GM21423 (cell line): ENCODE measurements around the gene ACER2.

Source experiments
- ATAC-seq: cut with Tn5 transposase; IDR thresholded peaks from one replicate; pipeline ENCODE4 v1.9.1; 2021; ENCODE audit warnings: mild to moderate bottlenecking, moderate library complexity; ENCODE audit not compliant: unreplicated experiment

Gene ACER2

DNA sequence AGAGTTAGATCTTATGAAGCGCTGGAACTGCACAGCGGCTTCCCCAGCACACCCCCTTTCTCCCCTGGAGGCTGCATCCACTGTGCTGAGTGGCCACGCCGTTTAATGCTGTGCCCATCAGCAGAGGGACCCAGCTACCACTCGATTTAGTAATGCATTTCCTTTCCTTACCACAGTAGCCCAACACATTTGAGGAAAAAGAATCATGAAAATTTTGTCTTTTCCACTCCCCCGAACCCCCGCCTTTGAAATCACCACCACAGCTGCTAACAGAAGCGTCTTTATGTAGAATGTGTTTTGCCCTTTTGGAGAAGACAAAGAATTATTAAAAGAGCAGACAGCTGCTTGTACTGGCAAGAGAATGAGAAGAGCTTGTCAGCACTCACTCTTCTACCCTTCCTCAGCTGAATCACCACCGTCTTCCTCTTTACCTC lies 73.2 kb downstream of the ACER2 start:
- ATAC-seq: no peak

DNA sequence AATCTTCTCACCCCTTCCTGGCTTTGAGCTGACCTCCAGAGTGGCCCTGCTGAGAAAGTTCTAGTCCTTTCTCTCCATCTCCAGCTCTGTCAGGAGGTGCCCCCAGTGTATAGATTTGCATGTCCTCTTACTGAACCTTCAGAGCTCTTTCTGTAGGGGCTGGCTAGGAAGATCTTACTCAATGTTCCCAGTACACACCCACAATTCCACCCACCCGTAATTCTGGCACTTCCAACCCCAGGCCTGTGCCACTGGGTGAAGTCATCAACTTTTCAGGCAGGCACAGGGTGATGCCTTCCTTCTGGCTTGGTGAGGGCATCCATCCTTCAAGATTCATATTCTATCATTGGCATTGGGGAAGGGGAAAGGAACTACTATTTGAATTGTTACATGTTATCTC lies 75.9 kb downstream of the ACER2 start:
- ATAC-seq: no peak

DNA sequence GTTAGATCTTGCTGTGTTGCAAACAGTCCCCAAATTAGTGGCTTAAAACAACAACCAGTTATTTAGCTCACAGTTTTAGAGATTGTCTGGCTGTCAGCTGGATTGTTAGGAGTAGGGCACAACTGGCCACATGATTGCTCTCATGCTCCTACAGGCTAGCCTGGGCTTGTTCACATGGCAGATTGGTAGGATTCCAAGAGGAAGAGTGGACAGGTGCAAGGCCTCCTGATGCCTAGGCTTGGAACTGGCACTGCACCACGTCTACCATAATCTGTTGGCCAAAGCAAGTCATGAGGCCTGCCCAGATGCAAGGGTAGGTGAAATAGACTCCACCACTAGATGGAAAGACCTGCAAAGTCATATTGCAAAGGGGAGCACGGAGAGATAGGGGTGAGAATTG lies 76.4 kb downstream of the ACER2 start:
- no peak for ATAC-seq

DNA sequence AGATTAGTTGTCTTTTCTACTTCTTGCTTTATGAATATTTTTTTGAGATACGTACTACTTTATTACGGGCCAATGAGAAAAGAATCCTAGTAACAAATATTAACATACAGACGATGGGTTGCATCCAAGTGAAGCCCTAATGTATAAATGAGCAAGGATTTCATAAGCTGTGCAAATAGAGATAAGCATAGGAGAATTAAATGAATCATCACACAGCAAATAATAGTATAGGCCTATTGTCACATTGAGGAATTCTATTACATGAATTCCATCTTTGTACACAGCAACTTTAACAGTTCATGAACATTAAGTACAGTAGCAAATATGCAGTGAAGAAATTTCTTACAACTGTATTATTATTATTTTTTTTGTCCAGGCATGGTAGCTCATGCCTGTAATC lies 78.0 kb downstream of the ACER2 start:
- ATAC-seq: no peak

DNA sequence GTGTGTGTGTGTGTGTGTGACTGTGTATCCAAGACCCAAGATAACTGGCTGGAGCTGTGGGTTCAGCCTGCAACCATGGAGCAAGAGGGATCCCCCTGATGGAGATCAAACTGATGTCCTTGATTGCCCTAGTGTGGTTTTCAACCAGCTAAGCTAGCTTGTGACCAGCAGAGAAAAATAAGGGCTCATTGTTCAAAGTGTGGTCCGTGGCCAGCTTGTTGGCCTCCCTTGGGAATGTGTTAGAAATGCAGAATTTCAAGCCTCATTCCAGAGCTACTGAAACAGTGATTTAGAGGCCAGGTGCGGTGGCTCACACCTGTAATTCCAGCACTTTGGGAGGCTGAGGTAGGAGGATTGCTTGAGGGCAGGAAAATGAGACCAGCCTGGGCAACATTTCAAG lies 79.9 kb downstream of the ACER2 start:
- no peak for ATAC-seq

DNA sequence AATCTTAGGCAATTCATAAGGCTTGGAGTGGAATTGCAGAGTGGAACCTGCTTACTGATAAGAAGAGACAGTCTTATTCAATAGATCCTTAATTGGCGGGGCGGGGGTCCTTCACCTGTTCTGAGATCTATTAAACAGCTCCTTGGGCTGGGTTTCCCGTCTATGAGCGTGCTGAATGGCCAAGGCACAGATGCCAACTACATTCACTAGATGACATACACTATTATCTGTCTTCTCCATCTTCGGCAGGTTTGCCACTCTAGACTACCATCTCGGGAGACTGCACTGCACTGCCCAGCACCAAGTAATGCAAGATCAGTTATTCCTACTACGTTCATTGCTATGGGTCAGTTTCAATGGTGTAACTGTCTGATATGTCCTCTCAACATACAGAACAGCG lies 81.5 kb downstream of the ACER2 start:
- no peak for ATAC-seq

DNA sequence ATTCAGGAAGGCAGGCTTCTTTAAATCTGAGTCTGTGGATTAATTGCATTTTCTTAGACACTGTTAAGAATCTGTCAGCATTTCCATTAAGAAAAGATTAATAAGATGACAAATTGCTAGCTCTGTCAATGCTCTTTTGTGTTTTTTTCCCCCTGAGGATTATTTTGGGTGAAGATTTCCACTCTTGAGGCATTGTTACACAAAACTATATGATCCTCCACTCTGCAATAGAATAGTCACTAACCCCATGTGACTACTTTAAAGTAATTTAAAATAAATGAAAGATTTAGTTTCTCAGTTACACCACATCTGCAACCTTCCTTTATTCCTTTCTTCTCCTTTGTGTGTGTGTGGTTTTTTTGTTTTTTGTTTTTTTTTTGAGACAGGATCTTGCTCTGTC lies 82.0 kb downstream of the ACER2 start:
- ATAC-seq: no peak

DNA sequence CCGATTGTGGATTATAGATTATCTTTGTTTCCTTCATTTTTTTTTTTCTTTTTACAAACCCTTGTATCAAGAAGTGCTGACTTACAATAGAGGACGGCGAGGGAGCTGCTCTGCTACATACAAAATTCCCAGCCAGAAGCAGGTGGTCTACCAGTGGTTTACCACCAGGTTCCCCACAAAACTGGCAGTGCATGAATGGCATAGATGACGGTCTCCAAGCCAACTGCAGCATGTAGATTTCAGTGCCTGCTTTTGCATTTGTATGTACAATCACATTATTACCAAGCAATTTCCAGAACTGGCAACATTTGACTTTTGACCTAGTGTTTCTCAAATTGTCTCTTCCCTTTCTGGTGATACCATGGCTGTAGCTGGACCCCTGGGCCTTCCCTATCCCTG lies 84.0 kb downstream of the ACER2 start:
- ATAC-seq: no peak

DNA sequence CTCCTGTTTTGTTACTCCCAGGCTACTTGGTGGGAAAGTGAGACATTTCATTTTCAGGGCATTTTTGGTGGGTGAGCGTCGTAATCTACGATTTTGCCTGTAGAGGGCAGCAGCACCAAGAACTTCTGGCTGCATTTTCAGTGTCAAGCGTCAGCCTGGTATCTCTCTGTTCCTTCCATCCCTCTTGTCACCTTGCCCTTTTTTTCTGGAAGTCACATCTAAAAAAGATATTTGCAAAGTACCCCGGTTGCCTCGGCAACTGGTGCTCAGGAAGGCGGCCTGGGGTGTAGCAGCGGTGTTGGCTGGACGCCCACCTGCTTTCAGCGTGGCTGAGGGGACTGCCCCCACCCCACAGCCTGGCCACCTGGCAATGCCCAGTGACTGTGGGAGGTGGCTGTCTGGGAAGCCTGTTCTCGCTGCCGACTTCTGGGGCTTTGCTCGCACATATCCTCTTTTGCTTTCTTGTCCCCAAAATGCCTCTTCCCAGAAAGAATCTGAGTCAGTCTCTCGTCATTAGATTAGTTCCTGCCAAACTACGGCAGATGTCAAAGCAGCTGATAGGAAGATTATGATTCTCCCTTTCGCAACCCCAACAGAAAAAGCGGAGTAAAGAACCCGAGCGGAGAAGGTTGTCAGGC lies 84.5 kb downstream of the ACER2 start:
- ATAC-seq: no peak

DNA sequence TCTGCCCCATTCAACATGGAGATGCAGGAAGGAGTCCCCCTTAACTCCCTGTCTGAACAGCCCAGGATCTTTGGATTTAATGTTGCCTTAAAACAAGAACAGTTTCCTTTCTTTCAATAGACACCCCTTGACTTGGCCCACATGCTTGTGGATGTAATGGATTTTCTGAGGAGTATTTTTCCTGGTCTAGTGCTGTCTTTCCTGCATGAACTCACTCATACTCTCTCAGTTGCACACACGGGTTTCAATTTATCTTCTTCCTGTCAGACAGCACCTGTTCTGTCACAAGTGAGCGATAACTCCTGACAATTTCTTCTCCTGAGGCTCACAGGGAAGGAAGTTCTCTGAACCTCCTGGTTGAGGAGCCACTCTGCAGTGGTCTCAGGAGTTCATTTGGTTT lies 85.1 kb downstream of the ACER2 start:
- ATAC-seq: no peak

DNA sequence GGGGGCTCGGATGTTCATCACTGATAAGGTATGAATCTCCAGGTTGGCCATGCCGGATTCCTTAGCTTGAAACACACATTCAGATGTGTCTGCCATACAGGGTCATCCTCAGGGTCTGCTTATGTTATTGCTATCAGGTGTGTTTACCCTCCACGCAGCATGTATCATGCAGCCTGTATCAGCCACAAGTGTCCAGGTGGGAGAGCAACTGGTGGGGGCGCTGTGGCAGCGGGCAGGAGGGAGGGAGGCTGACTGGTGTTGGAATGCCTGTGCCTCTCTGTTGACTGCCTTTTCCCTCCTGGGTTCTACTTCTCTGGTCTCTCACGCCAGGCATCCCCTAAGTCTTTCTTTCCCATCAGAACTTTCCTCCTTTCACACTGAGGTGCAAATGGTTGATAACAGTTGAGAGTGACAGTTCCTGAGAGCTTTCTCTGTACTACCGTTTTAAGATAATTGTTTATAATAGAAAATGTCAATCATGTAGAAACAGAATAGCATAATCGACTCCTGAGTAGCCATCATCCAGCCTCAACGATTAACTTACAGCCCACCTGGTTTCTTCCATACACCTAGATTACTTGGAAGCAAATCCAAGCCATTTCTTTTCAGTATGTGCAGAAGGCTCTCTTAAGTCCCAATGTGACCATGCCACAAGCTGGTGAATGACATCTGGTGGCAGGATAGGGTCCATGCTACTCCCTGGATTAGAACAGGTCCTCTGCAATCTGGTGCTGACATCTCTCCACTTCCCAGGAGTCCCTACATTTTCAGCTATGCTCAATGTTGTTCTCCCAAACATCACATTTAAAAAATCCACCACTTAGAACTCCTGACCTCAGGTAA lies 86.6 kb downstream of the ACER2 start:
- ATAC-seq: no peak

DNA sequence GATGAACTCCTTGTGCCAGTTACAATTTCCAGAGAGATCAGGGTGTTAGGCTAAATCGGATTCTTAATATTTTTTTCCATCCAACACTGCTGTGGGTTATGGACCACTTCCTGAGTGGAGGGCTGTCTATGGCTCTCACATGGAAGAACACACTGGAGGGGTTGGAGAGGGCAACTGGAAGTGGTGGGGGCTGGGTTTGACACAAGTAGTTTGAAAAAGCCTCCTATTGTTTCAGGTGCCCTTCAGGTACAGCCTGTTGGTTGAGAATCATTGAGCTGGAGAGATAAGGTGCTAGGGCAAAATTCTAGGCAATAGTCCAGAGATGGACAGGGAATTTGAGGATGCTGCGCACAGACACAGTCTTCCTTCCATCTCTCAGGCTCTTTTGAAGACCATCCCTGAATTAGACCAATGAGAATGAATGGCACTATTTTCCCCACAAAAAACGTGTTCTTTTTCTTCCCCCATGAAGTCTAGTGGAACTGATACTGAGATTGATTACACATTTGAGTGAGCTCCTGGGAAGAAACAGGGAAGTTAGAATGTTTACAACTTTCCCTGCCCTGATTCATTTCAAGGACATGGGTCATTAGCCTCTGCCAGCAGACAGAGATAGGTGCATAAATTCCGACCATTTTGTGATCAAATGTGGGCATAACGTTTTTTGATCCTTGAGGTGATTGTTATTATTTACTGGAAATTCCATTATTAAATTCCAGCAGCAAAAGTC lies 87.7 kb downstream of the ACER2 start:
- ATAC-seq: no peak

DNA sequence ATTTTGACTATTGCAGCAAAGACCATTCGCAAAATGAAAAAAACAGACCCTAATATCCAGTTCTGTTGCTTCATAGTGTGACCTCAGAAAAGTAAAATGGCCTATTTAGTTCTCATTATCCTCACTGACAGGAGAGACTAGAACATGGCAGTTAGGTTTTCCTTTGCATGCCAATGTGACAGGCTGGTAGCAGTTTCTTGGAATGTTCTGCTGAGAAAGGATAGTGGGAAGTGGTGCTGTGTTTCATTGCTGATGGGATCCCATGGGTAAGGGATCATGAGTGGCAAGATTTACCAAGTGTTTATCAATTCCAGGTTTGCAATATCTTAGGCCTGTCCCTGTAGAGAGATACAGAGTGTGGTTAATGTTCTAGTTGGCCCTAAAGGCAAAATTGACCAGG lies 88.5 kb downstream of the ACER2 start:
- no peak for ATAC-seq

DNA sequence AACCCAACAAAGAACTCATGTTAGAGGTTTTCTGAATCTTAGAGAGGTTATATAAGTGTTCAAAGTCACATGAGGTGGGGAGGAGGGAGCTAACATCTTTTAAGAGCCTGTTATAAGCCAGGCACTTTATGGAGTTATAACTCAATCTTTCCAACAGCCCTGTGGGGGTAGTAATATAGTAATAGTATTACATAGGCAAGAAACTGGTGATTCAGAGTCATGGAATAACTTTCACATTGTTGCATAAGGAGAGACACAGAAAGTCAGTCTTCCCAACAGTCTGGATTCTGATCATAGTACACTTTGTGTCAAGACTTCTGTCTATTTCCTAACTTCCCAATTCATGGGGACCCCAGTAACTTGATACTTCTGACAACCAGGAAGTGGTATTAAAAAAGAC lies 89.2 kb downstream of the ACER2 start:
- ATAC-seq: no peak
